Heart left ventricle (tissue), 13 donors: ENCODE data around the gene CD47.

ENCODE experiments used
- CTCF ChIP-seq, 12 donors: fragments of 200-600 bp; sonication (generic) in 4 of 12; IDR thresholded peaks; one replicate each; pipeline versions ENCODE4 v1.5.0 to v1.8.0; 2018 to 2022; ENCODE audit warnings: antibody characterized with exemption in 12 of 12, mild to moderate bottlenecking in 5 of 12
- POLR2A ChIP-seq, 2 donors: fragments of 450-650 bp; IDR thresholded peaks; one replicate each; pipeline ENCODE4 v1.6.1; 2017; ENCODE audit warnings: antibody characterized with exemption in 2 of 2, mild to moderate bottlenecking in 2 of 2, moderate library complexity in 2 of 2
- donor health status: ischemic (EF 13 %, LVEDD 7.1; RV severe dilation, severe dysfunction).
- donor health status: DM: no; HTN: yes; CAD: no.
- donor health status: DM: no; HTN: no; CAD: no.
- donor health status: ischemic (EF 25% LVEDD 6.9; RV normal size, moderate dysfunction).
- donor health status: ischemic (EF 25% LVEDD 5.7; RV mildly dilated, moderate dysfunction).
- donor health status: ischemic (EF 35%, LVEDD 5.7; RV mildly dilated, moderate dysfunction).
- donor health status: nonischemic (EF 11% LVEDD 7.7; RV severe dilation, severe dysfunction).
- donor health status: DM: yes; HTN: yes; CAD: no.
- donor health status: PGD.
- donor health status: ischemic (EF 29% LVEDD 5.4; RV normal size, mild dysfunction).
- donor health status: nonischemic (EF 23%, LVEDD 6.1; RV moderate dilation, normal function).

- TF ChIP-seq CTCF (IDR thresholded peaks at IDR 0.05): no peak
- TF ChIP-seq POLR2A (IDR thresholded peaks at IDR 0.05): no peak
Observed at GRCh38 chr3:108051005-108051404, 39.8 kb downstream of the CD47 start.
